Measurements from ENCODE around the gene ZNF33B.

ZNF33B gene

GRCh38 chr10:42548254-42548653 lies 90.1 kb downstream of the ZNF33B start:
- TF ChIP-seq POLR2AphosphoS5 (IDR thresholded peaks at IDR 0.05; ENCODE audit: low read depth, low read length), result no peak
- no peak for TF ChIP-seq SIN3A (IDR thresholded peaks at IDR 0.05; ENCODE audit: borderline replicate concordance, insufficient read depth, low read length)

- no peak for TF ChIP-seq POLR2AphosphoS5 (IDR thresholded peaks at IDR 0.05; ENCODE audit: low read depth, low read length)
- no peak for TF ChIP-seq REST (IDR thresholded peaks at IDR 0.05; ENCODE audit: insufficient read depth in 1 of 2, low read depth in 2 of 2, low read length in 2 of 2)
- no peak for TF ChIP-seq FOXP2 (optimal IDR thresholded peaks at IDR 0.05; ENCODE audit: borderline replicate concordance, extremely low read depth, extremely low read length, insufficient read depth)
- no peak for TF ChIP-seq TAF1 (IDR thresholded peaks at IDR 0.05; ENCODE audit: borderline replicate concordance, insufficient read depth, low read length)
- TF ChIP-seq SIN3A (IDR thresholded peaks at IDR 0.05; ENCODE audit: borderline replicate concordance, insufficient read depth, low read length), result no peak
Observed at GRCh38 chr10:42544945-42545344, 93.4 kb downstream of the ZNF33B start.

- no peak for TF ChIP-seq SIN3A (IDR thresholded peaks at IDR 0.05; ENCODE audit: borderline replicate concordance, insufficient read depth, low read length)
Observed at GRCh38 chr10:42543840-42544372, 94.5 kb downstream of the ZNF33B start.
